Neural progenitor cell (in vitro differentiated cells): ENCODE results near the gene ECM1. TPM values are rescaled to one million over a fixed set of nuclear protein-coding genes. Genes with fewer than 3 reads are reported as not detected.
A peak's percentile ranks its signal among the peaks of the same experiment; 100 is the strongest.

Experiments
- DNase-seq: peaks from one replicate; pipeline ENCODE4 v3.0.0-alpha.2; 2016; ENCODE audit warnings: low spot score
- H2AFZ ChIP-seq: fragments of 200-600 bp; sonication (generic); replicated peaks from 2 replicates; pipeline ENCODE4 v1.6.1; 2016; ENCODE audit warnings: antibody characterized with exemption
- H3F3A ChIP-seq: fragments of 200-600 bp; sonication (generic); 2 replicates; pipeline ENCODE4 v1.6.1; 2016; ENCODE audit warnings: antibody characterized with exemption, low read depth
- H3K27ac ChIP-seq: fragments of 200-600 bp; sonication (generic); 2 replicates; pipeline ENCODE4 v1.5.1; 2016; ENCODE audit warnings: mild to moderate bottlenecking
- H3K27me3 ChIP-seq: fragments of 200-600 bp; sonication (generic); 2 replicates; pipeline ENCODE4 v1.6.1; 2016; ENCODE audit warnings: mild to moderate bottlenecking, moderate library complexity
- H3K36me3 ChIP-seq: fragments of 200-600 bp; sonication (generic); 2 replicates; pipeline ENCODE4 v1.5.1; 2016
- H3K4me1 ChIP-seq: fragments of 200-600 bp; sonication (generic); 2 replicates; pipeline ENCODE4 v1.6.1; 2016; ENCODE audit warnings: mixed run types
- H3K4me2 ChIP-seq: fragments of 200-600 bp; sonication (generic); 2 replicates; pipeline ENCODE4 v1.6.1; 2016
- H3K4me3 ChIP-seq: fragments of 200-600 bp; sonication (generic); 2 replicates; pipeline ENCODE4 v1.5.1; 2016
- H3K79me2 ChIP-seq: fragments of 200-600 bp; sonication (generic); 2 replicates; pipeline ENCODE4 v1.6.1; 2016; ENCODE audit warnings: low read depth
- H3K9ac ChIP-seq: fragments of 200-600 bp; sonication (generic); 2 replicates; pipeline ENCODE4 v1.6.1; 2016
- H3K9me3 ChIP-seq: fragments of 200-600 bp; sonication (generic); 2 replicates; pipeline ENCODE4 v1.5.1; 2016; ENCODE audit warnings: low read depth
- H4K20me1 ChIP-seq: fragments of 200-600 bp; sonication (generic); 2 replicates; pipeline ENCODE4 v1.6.1; 2016; ENCODE audit warnings: low read depth
- H3K27ac Mint-ChIP-seq: 3 replicates; pipeline ENCODE4 v1.8.0; 2021; ENCODE audit warnings: mixed read lengths
- H3K27me3 Mint-ChIP-seq: 2 replicates; pipeline ENCODE4 v1.8.0; 2022; ENCODE audit warnings: low read depth, mild to moderate bottlenecking, inconsistent platforms, moderate library complexity, mixed read lengths; ENCODE audit not compliant: insufficient read depth
- H3K36me3 Mint-ChIP-seq: 3 replicates; pipeline ENCODE4 v1.8.0; 2021; ENCODE audit warnings: mixed read lengths
- H3K4me1 Mint-ChIP-seq: 3 replicates; pipeline ENCODE4 v1.8.0; 2021; ENCODE audit warnings: mixed read lengths
- H3K4me3 Mint-ChIP-seq: 3 replicates; pipeline ENCODE4 v1.8.0; 2021; ENCODE audit warnings: mild to moderate bottlenecking, moderate library complexity, mixed read lengths
- H3K9me3 Mint-ChIP-seq: 3 replicates; pipeline ENCODE4 v1.8.0; 2020; ENCODE audit warnings: mixed read lengths
- EZH2 ChIP-seq: fragments of 200-600 bp; sonication (generic); IDR thresholded peaks from 2 replicates; pipeline ENCODE4 v1.6.1; 2017; ENCODE audit warnings: antibody characterized with exemption, mild to moderate bottlenecking, moderate library complexity
- EZH2phosphoT487 ChIP-seq: fragments of 200-600 bp; sonication (generic); IDR thresholded peaks from 2 replicates; pipeline ENCODE4 v1.6.1; 2017; ENCODE audit warnings: antibody characterized with exemption
- total RNA-seq: library from RNA; depleted of rRNA; stranded (reverse); fragments of >200 nt; gene quantifications from 2 replicates; pipeline ENCODE4 v1.2.3, GENCODE V29; 2015; ENCODE audit warnings: low replicate concordance
- TF ChIP-seq, protein P1 (sequence below): fragments of 200-600 bp; sonication (generic); IDR thresholded peaks from 2 replicates; pipeline ENCODE4 v1.5.1; 2017; ENCODE audit warnings: antibody characterized with exemption, mild to moderate bottlenecking

ECM1 gene
- total RNA-seq, 1 donor from 2014 or later, result 0.30 TPM

DNA sequence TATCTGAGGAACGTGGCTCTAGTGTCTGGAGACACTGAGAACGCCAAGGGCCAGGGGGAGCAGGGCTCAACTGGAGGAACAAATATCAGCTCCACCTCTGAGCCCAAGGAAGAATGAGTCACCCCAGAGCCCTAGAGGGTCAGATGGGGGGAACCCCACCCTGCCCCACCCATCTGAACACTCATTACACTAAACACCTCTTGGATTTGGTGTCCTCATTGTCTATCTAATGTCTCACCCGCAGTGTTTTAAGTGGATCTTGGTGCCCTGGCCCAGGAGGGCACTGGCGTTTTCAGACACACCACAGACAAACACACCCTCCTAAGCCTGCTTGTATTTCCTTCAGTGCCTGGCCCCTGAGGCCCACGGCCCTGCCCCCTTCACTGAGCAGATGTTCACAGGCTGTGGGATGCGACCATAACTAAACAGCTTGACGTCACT, 5.5 kb downstream of the ECM1 start:
- no peaks in the 10 kb centered on the region for H3K27me3 ChIP-seq
- Mint-ChIP-seq H3K27ac (peak overlapping the region; percentile 32), H3K27me3 (peaks cover 9% of the 10 kb centered on the region), H3K9me3 (no peaks in the 10 kb centered on the region), H3K4me3 (no peak overlapping the region), H3K4me1 (peaks cover 26% of the 10 kb centered on the region), H3K36me3 (peaks cover 17% of the 10 kb centered on the region)
- no peak overlapping the region for H3K9ac ChIP-seq
- no peak overlapping the region for H2AFZ ChIP-seq
- H3K27ac ChIP-seq, result no peak overlapping the region
- DNase-seq, result no peak
- TF ChIP-seq, protein P1, sequence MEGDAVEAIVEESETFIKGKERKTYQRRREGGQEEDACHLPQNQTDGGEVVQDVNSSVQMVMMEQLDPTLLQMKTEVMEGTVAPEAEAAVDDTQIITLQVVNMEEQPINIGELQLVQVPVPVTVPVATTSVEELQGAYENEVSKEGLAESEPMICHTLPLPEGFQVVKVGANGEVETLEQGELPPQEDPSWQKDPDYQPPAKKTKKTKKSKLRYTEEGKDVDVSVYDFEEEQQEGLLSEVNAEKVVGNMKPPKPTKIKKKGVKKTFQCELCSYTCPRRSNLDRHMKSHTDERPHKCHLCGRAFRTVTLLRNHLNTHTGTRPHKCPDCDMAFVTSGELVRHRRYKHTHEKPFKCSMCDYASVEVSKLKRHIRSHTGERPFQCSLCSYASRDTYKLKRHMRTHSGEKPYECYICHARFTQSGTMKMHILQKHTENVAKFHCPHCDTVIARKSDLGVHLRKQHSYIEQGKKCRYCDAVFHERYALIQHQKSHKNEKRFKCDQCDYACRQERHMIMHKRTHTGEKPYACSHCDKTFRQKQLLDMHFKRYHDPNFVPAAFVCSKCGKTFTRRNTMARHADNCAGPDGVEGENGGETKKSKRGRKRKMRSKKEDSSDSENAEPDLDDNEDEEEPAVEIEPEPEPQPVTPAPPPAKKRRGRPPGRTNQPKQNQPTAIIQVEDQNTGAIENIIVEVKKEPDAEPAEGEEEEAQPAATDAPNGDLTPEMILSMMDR, result no peak
- no peak for TF ChIP-seq EZH2phosphoT487
- TF ChIP-seq EZH2, result no peak
- no peaks in the 10 kb centered on the region for H3K36me3 ChIP-seq
- peaks cover 24% of the 10 kb centered on the region for H3F3A ChIP-seq
- no peaks in the 10 kb centered on the region for H4K20me1 ChIP-seq
- H3K4me2 ChIP-seq, result no peak overlapping the region
- no peaks in the 10 kb centered on the region for H3K9me3 ChIP-seq
- peaks cover 13% of the 10 kb centered on the region for H3K4me1 ChIP-seq
- no peaks in the 10 kb centered on the region for H3K79me2 ChIP-seq
- H3K4me3 ChIP-seq, result no peak overlapping the region

DNA sequence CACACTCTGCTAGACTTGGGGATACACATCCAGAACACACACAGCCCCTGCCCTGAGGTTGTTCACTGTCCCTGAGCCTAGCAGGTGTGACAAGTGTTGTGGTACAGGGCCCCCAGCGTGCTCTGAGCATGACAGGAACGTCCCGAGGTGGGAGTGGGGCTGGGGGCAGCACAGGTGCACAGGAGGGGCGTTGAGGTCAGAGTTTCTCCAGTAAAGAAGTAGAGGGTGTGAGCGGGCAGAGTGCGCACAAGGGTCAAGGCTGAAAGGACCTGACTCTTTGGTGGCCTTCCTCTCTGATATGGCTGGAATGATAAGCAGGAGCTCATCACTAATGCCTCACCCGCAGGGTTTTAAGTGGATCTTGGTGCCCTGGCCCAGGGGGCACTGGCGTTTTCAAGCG, 6.4 kb downstream of the ECM1 start:
- Histone ChIP-seq H3K4me2 (no peak overlapping the region), H3K27me3 (no peaks in the 10 kb centered on the region), H3K4me1 (peaks cover 13% of the 10 kb centered on the region), H3K4me3 (no peak overlapping the region), H4K20me1 (no peaks in the 10 kb centered on the region), H3K27ac (no peak overlapping the region), H3F3A (peaks cover 24% of the 10 kb centered on the region), H3K9me3 (no peaks in the 10 kb centered on the region), H2AFZ (no peak overlapping the region), H3K9ac (no peak overlapping the region), H3K36me3 (no peaks in the 10 kb centered on the region), H3K79me2 (no peaks in the 10 kb centered on the region)
- Mint-ChIP-seq H3K27ac (no peak overlapping the region), H3K36me3 (peaks cover 17% of the 10 kb centered on the region), H3K4me3 (peak overlapping the region; percentile 92), H3K9me3 (no peaks in the 10 kb centered on the region), H3K4me1 (peaks cover 21% of the 10 kb centered on the region), H3K27me3 (peaks cover 9% of the 10 kb centered on the region)
- no peak for DNase-seq
- TF ChIP-seq EZH2phosphoT487 (no peak), EZH2 (no peak)
- TF ChIP-seq, protein P1, result no peak

DNA sequence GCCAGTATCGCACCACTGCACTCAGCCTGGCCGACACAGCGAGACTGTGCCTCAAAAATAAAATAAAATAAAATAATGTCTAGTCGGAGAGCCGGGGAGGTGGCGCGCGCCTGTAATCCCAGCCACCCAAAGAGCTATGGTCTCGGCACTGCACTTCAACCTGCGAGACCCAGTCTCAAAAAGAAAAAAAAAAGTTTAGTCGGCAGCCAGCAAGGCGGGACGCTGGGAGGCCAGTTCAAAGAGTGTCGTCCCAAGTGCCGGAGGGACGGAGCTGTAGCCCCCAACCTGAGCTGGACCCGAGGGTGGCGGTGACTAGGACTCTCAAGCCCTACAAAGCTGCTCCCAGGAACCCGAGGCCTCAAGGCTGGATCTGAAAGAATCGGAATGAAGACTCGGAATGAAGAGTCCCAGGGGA, 7.0 kb downstream of the ECM1 start:
- H3K79me2 ChIP-seq, result no peaks in the 10 kb centered on the region
- DNase-seq, result no peak
- H2AFZ ChIP-seq, result peak overlapping the region; percentile 71
- H3K27me3 Mint-ChIP-seq, result peaks cover 9% of the 10 kb centered on the region
- no peak for TF ChIP-seq EZH2
- TF ChIP-seq, protein P1, result no peak
- TF ChIP-seq EZH2phosphoT487, result no peak
- H3K27ac ChIP-seq, result no peak overlapping the region
- H3K9me3 ChIP-seq, result no peaks in the 10 kb centered on the region
- peak overlapping the region; percentile 66 for H3K4me3 ChIP-seq
- peak overlapping the region; percentile 78 for H3K4me2 ChIP-seq
- H3K27ac Mint-ChIP-seq, result no peak overlapping the region
- no peaks in the 10 kb centered on the region for H4K20me1 ChIP-seq
- peak overlapping the region; percentile 38 for H3K9ac ChIP-seq
- peak overlapping the region; percentile 92 for H3K4me3 Mint-ChIP-seq
- H3K9me3 Mint-ChIP-seq, result no peaks in the 10 kb centered on the region
- peaks cover 13% of the 10 kb centered on the region for H3K4me1 ChIP-seq
- peaks cover 24% of the 10 kb centered on the region for H3F3A ChIP-seq
- H3K36me3 Mint-ChIP-seq, result peaks cover 17% of the 10 kb centered on the region
- H3K27me3 ChIP-seq, result no peaks in the 10 kb centered on the region
- H3K4me1 Mint-ChIP-seq, result peaks cover 21% of the 10 kb centered on the region
- H3K36me3 ChIP-seq, result no peaks in the 10 kb centered on the region
